ENCODE data around the gene BRIP1. TPM values are rescaled to one million over a fixed set of nuclear protein-coding genes. Genes with fewer than 3 reads are reported as not detected.

Gene BRIP1
- total and polyA plus RNA-seq, 2 donors (not counting 3 experiments of a cell fraction or from before 2014, with no cell fraction given): 1.8 to 12.1 TPM

DNA sequence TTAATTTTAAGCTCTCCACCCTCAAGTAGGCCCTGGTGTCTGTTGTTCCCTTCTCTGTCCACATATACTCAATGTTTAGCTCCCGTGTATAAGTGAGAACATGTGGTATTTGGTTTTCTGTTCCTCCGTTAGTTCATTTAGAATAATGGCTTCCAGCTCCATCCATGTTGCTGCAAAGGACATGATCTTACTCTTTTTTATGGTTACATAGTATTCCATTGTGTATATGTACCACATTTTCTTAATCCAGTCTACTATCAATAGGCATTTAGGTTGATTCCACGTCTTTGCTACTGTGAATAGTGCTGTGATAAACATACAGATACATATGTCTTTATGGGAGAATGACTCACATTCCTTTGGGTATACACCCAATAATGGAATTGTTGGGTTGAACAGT is 160.9 kb downstream of the BRIP1 start:
- Histone ChIP-seq H3K4me3 (replicated peaks in 1 of 3; ENCODE audit: insufficient read depth in 1 of 3, low read depth in 1 of 3, low read length in 3 of 3) (no peak overlapping the region), H3K36me3 (ENCODE audit: control insufficient read depth in 2 of 2, extremely low read depth in 1 of 2, insufficient read depth in 2 of 2, low read length in 2 of 2) (no peaks in the 10 kb centered on the region), H3K27me3 (ENCODE audit: control insufficient read depth in 2 of 2, insufficient read depth in 2 of 2, low read length in 2 of 2) (no peaks in the 10 kb centered on the region), H3K4me2 (ENCODE audit: insufficient read depth, low read length) (no peak overlapping the region), H3K79me2 (ENCODE audit: control insufficient read depth, insufficient read depth, low read length) (no peaks in the 10 kb centered on the region), H3K9ac (replicated peaks; ENCODE audit: extremely low read depth, insufficient read depth, low read length) (no peak overlapping the region), H2AFZ (ENCODE audit: low read depth, low read length) (no peak overlapping the region), H3K9me1 (replicated peaks; ENCODE audit: control insufficient read depth, extremely low read depth, insufficient read depth, low read length) (no peaks in the 10 kb centered on the region), H3K4me1 (ENCODE audit: control insufficient read depth, extremely low read depth, insufficient read depth, low read length) (no peaks in the 10 kb centered on the region), H3K9me3 (replicated peaks; ENCODE audit: control insufficient read depth, insufficient read depth, low read length) (no peaks in the 10 kb centered on the region), H4K20me1 (replicated peaks; ENCODE audit: control insufficient read depth, extremely low read depth, insufficient read depth, low read length) (no peaks in the 10 kb centered on the region), H3K27ac (ENCODE audit: insufficient read depth, low read depth, low read length) (no peak overlapping the region)
- no peak for TF ChIP-seq POLR2A (IDR thresholded peaks at IDR 0.05; ENCODE audit: low read depth, low read length)
- no peak for TF ChIP-seq FOS (IDR thresholded peaks at IDR 0.05; ENCODE audit: borderline replicate concordance, insufficient read depth, low read length)
- TF ChIP-seq MYC (IDR thresholded peaks at IDR 0.05; ENCODE audit: low read depth, low read length): no peak
- TF ChIP-seq, protein P1, sequence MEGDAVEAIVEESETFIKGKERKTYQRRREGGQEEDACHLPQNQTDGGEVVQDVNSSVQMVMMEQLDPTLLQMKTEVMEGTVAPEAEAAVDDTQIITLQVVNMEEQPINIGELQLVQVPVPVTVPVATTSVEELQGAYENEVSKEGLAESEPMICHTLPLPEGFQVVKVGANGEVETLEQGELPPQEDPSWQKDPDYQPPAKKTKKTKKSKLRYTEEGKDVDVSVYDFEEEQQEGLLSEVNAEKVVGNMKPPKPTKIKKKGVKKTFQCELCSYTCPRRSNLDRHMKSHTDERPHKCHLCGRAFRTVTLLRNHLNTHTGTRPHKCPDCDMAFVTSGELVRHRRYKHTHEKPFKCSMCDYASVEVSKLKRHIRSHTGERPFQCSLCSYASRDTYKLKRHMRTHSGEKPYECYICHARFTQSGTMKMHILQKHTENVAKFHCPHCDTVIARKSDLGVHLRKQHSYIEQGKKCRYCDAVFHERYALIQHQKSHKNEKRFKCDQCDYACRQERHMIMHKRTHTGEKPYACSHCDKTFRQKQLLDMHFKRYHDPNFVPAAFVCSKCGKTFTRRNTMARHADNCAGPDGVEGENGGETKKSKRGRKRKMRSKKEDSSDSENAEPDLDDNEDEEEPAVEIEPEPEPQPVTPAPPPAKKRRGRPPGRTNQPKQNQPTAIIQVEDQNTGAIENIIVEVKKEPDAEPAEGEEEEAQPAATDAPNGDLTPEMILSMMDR (IDR thresholded peaks at IDR 0.05; ENCODE audit: extremely low read depth in 1 of 2, insufficient read depth in 1 of 2, low read depth in 1 of 2, low read length in 2 of 2): no peak
- TF ChIP-seq, protein P2, sequence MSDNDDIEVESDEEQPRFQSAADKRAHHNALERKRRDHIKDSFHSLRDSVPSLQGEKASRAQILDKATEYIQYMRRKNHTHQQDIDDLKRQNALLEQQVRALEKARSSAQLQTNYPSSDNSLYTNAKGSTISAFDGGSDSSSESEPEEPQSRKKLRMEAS (IDR thresholded peaks at IDR 0.05; ENCODE audit: insufficient read depth, insufficient read length): no peak
- TF ChIP-seq JUN (IDR thresholded peaks at IDR 0.05; ENCODE audit: borderline replicate concordance, insufficient read depth, insufficient read length, low read depth): no peak
- TF ChIP-seq POLR2AphosphoS5 (IDR thresholded peaks at IDR 0.05; ENCODE audit: insufficient read depth, low read depth, low read length): no peak
- TF ChIP-seq GATA2 (IDR thresholded peaks at IDR 0.05; ENCODE audit: insufficient read depth, insufficient read length, low read depth, low read length): no peak
- no peak for TF ChIP-seq EZH2 (IDR thresholded peaks at IDR 0.05; ENCODE audit: borderline replicate concordance, low read depth, low read length, severe bottlenecking)
- intact Hi-C loops (cut with micrococcal nuclease): no loop called here
- ChIA-PET POLR2A (no interaction called here), CTCF (no interaction called here)
- no peak for DNase-seq (ENCODE audit: low read depth, low spot score)
- dilution Hi-C loops (cut with MboI; ENCODE audit: extremely low pct_ligation_motif_present, low sequenced_read_pairs): no loop called here
- no TSS peak for BruUV-seq (replicated peaks)
- FAIRE-seq: no peak
